ENCODE measurements around the gene PM20D1.

Gene PM20D1

DNA sequence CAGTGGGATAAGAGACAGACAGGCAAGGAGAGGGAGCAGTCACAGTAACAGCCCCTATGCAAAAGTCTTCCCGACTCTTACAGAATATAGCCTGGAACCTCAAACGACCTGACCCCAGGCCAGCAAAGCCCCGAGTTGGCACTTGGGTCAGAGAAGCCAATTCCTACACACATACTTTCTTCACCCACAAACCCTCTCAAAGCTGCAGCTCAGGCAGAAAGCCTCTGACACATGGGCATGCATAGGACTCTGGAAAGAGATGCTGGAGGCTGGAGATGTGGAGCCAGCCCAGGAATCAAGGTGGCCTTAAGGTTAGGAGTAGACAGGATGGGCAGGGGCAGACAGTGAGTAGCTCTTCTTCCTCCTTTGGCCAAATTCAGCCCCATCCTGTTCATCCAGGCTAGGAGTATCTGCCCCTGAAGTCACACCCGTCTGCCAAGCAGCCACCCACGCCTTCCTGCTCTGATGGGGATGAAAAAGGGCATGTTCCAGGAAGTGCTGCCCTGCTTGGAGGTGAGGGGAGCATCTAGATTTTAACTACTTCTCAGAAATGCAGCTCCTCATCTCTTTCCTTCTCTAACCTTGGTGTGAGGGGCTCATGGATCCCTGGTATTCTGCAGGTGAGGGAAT lies 44.7 kb downstream of the PM20D1 start:
- no peak for DNase-seq (ENCODE audit: low spot score)

DNA sequence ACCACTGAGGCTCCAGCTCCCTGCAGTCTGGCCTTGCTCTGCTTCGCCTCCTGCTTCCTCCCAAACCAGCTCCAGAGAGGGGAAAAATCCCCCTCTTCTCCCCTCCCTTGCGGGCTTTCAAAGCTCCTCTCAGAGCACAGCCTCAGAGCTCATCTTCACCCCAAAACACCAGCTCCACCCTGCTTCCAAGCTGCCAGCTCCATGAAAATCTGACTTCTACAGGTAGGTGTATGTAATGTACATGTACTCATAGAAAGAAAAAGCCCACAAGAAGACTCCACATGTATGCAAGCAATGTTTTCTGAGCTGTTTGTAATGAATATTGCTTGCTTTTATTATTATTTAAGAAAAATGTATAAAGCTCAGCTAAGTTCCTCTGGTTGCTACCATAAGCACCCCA lies 45.3 kb downstream of the PM20D1 start:
- no peak for DNase-seq (ENCODE audit: low spot score)

DNA sequence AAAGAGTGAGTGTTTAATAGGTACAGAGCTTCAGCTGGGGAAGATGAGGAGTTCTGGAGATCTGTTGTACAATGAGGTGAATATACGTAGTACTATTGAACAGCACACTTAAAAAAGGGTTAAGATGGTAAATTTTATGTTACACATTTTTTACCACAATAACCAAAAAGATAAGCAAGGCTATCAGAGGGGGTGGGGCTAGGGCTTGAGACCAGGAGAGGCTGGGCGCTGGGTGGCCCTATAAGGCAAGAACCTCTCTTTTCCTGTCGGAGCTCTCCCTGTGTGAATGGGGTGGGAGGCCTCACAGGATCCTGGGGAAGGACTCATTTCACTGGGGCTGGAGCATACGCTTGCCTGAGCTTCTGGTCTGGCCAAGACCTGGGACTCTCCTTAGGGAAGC lies 45.9 kb downstream of the PM20D1 start:
- DNase-seq (ENCODE audit: low spot score) = no peak

DNA sequence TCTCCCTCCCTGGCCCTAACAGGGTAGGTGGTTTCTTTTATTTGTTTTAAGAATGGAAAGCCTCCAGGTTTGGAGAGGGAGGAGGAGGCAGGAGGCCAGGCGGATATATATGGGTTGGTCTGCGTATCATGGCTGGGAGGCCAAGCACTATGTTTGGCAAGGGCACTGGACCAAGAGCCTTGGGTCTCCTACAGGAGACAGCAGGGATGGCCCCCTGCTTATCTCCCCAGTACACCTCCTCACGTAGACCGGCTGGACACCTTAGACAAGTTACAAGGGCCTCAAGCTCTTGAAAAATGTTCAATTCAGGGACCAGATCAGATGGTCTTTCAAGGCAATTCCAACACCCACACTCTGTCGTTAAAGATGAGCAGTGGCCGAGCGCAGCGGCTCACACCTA lies 47.9 kb downstream of the PM20D1 start:
- DNase-seq (ENCODE audit: low spot score) = no peak

DNA sequence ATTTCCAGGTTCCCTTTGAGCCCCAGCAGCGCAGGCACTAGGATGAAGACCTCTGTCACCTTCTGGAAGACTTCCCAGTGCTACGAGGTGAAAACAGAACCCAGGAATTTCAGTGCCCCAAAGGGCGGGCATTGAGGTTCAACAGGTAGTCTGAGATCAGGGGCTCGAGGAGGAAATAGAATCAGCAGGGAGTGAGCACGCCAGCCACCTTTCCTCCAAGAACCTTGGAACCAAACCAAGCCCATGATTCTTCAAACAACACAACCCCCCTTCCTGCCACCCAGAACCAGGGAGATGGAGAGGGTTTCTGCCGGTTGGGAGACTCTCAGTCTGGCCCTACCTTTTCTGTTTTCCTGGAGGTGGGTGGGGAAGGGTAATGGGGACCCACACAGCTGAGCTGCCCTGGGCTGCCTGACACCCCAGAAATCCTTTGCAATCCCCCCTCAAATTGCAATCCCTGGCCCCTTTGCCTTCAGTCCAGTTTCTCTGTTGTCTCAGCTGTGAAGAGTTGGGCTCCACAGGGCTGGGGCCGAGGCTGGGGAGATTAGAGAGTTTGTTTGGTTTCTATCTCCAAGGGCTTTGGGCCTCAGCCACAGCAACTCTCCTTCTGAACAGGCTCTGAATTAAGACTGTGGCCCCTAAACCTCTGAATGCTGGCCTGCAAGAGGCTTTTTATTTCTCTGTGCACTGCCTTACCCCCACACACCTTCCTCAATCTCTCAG lies 48.8 kb downstream of the PM20D1 start:
- DNase-seq (ENCODE audit: low spot score) = no peak

DNA sequence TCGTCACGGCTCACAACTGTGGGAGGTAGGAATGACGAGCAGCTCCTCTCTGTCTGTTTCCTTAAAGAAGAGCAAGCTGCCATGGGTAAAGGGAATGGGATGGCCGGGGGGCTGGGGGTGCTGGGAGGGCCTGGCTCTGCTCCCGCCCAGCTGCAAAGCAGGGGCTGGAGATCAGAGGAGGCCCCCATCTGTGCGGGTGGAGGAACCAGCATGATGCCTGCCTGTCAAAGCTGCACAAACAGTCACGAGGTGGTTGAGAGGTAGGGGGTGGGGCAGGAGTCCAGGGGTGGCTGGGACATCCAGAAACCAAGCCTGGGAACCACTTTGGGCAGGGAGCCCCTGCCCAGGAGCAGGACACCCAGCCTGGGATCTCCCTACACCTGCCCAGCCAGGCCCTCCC lies 49.5 kb downstream of the PM20D1 start:
- DNase-seq (ENCODE audit: low spot score) = no peak

DNA sequence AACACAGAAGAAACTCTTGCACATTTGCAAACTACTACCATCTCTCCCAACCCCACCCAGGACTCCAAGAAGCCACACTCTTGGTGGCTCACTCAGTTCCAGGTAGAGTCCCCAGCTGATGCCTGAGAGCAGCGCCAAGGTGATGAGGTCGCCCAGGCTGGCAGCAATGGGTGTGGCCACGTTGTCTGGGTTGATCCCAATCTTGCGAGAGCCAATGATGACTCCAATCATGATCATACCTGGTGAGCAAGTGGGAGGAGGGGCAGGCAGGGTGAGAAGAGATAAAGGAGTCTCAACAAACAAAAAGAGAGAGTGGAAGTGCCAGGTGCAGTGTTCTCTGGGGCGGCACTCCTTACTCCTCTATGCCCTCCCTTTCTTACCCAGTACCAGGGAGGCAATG lies 51.4 kb downstream of the PM20D1 start:
- DNase-seq (ENCODE audit: low spot score) = no peak

DNA sequence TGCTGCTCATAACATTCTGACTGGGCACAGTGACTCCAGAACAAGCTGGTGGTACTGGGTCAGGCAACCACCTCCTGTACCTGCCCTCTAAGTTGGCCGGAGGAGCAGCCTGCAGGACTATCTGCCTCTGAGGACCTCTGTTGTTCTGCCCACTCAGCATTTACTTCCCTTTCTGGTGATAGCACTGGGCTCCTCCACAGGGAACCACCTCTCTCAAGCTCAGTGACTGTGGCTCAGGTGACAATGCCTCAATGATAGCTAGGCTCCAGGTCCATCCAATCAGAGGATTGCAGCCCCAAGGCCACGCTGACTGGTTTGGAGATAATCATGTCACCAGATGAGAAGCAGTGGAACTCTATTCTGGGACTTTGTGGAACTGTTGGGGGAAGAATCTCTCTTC lies 52.8 kb downstream of the PM20D1 start:
- no peak for DNase-seq (ENCODE audit: low spot score)

DNA sequence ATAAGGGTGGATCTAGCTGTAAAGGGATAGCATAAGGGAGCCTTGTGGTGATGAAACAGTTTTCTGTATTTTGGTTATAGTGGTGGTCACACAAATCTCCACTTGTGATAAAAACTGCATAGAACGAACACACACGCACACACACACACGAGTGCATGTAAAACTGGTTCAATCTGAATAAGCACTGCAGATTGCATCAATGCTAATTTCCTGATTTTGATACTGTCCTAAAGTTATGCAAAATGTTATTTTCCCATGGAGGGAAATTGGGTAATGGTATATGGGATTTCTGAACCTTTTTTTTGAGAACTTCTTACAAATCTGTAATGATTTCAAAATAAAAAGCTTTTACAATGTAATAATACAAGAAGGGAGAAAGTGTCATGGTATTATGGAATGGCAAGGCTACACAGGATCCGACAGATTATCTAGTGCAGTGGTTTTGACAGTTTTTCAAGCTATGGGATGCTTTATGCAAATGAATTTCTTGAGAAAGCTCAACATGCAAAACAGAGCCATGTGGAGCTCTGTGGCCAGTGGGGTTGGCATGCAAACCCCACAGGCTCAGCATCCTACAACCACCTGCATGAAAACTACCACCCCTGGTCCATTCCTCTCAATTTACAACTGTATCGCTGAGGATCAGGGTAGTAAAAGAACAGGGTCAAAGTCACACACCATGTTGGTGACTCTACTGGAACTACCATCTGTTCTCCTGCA lies 55.8 kb downstream of the PM20D1 start:
- no peak for DNase-seq (ENCODE audit: low spot score)

DNA sequence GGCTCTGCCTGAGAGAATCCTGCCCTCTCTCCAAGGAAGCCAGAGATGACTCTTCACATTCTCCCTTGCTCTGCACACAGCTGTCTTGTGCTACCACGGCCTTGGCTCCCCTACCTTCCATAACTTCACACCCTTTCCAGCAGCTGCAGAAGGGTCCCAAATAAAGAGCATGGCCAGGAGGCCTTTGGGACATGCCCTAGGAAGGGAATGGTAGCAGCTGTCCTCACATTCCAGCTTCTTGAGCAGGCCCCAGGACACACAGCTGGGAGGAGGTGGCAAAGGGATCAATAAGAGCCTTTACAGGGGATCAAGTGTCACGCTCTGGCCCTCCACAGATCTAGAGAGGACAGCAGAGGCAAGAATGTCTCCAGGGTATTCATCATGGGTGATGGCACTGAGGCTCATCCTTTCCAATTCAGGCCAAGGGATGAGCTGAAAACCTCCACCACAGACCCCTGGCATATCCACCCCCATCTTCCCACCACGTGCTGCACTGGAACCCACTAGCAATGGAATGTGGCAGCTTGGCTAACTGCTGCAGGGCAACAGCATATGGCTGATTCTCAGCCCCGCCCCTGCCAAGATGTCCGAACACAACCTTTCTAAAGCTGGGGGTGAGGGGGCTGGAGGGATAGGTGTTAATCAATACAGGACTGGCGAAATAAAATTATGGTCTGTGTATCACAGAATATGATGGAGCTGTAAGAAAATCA lies 56.8 kb downstream of the PM20D1 start:
- peak; percentile 49 for DNase-seq (ENCODE audit: low spot score)

DNA sequence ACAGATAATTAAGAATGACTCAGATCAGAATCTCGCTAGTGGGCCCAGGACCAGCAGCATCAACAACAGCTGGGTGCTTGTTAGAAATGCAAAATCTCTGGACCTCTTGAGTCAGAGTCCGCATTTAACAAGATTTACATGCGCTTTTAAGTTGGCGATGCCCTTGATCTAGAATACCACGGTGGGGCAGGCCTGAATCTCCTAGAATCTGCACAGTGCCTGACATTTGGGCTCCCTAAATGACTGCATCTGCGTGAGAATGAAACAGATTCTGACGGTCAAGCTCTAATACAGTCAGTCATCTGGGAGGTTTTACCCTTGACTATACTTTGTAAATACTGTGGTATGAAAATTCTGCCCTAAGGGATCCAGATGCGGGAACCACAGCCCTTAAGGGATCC lies 57.5 kb downstream of the PM20D1 start:
- DNase-seq (ENCODE audit: low spot score) = no peak

DNA sequence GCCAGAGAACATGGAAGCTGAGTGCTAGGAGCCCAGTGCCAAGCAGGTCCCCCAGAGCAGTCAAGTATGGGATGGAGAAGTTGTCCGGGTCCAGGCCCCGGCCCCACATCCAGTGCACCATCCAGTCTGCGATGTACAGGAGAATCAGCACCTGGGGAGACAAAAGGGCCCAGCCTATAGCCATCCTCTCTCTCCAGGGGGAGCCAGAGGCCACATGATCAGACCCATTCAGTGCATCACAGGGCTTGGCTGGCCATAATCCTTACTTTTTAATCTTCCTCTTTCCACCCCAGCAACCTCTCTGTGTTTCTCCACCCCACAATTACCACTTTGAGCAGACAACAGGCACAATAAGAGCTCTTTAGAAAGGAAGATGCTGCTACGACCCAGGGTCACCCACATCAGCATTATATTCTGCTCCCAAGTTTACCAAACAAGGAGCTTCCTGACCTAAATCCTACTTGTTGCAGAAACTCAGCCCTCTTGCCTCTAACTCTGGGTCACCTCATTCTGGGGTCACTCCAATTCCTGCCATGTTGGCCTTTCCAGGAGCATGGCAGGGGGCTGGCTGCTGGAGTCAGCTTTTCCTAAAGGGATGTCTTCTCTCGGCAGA lies 58.3 kb downstream of the PM20D1 start:
- peak; percentile 76 for DNase-seq (ENCODE audit: low spot score)

DNA sequence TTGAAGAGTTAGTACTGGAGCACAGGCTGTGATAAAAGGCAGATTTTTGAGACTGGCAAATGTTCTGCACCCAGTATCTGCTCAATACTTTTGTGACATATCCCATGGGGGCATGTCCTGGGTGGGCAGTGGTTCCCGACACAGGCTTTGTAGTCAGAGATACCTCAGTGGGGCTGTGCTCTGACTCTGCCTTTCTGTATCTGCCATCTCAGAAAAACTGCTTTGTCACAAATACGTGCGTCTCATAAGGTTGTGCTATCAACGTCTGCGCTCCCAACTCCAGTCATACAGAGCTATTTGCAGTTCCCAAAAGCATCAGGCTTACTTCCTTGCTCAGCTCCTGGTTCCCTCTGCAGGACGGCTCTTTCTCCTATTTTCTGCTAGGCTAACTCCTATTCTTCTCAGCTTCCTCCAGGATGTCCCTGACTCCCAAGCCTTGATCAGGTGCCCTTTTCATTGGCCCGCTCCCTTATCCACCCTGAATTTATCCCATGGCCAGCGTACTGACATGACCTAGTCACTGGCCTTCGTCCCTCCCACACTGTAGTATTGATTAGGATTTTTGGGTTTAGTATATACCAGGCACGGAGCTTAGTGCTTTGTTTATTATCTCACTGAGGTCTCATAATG lies 62.5 kb downstream of the PM20D1 start:
- peak; percentile 40 for DNase-seq (ENCODE audit: low spot score)

DNA sequence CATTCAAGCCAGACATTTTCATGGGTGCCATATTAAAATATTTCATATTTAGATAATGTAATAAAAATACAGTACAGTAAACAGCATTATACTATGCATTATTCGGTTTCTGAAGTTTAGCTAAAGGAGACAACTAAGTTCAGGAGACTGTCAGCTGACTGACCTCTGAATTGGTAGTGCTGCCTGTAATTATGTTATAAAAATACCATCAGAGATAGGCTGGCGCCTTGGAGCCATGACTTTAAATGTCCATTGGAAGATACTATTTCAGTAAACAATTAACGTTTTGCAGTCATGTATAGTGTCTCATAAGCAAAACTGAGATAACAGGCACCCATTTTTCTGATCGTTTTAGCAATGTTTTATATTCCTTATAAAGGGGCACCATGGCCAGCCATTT lies 63.3 kb downstream of the PM20D1 start:
- no peak for DNase-seq (ENCODE audit: low spot score)

DNA sequence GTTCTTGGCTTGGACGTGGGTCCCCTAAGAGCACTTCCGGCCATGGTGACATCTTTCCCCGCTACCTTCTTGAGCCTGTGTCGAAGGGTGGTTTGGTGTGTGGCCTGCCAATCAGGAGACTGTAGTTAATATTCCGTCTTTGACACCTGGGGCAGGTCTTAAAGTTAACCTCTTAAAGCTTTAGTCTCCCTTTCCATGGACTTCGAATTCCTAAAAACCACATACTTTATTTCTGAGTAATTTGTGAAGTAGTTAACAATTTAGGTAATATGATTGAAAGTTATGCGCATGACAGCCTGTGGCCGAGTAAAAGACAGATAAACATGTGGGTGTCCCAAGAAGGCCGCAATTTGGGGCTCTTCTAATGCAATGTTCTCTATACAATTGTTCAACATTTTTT lies 64.5 kb downstream of the PM20D1 start:
- no peak for DNase-seq (ENCODE audit: low spot score)

DNA sequence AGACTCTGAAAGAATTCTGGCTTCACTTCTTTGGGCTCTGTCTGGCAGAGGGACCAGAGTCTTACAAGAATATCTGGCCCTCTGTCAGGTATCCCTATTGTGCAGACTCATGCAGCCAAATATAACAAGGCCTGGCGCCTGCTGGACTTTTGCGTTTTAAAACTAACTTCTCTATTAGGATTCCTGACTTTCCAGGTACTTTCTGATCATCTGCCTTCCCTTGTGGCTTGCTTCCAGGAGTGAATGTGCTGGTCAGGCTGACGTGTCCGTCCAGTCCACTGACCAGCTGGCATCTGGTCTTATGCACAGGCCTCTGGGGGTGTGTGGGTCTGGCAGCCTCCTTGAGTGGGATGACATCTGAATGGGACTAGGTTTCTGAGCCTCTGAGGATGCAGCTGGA lies 66.0 kb downstream of the PM20D1 start:
- no peak for DNase-seq (ENCODE audit: low spot score)

DNA sequence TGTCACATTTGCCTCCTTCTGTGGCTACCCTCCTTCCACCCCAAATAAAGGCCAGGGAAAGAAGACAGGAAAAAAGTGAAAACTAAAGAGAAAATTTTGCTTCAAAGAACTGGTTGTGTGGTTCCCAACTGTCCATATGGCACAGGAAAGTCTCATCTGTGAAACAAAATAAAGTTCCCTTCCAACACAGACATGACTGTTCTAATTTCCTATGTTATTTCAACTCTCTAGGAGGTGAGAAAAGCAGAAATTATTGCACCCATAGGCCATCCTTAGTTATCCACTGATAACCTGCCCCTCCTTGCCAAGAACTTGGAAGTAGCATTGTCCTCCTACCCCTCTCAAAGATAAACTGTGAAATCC lies 66.5 kb downstream of the PM20D1 start:
- no peak for DNase-seq (ENCODE audit: low spot score)

DNA sequence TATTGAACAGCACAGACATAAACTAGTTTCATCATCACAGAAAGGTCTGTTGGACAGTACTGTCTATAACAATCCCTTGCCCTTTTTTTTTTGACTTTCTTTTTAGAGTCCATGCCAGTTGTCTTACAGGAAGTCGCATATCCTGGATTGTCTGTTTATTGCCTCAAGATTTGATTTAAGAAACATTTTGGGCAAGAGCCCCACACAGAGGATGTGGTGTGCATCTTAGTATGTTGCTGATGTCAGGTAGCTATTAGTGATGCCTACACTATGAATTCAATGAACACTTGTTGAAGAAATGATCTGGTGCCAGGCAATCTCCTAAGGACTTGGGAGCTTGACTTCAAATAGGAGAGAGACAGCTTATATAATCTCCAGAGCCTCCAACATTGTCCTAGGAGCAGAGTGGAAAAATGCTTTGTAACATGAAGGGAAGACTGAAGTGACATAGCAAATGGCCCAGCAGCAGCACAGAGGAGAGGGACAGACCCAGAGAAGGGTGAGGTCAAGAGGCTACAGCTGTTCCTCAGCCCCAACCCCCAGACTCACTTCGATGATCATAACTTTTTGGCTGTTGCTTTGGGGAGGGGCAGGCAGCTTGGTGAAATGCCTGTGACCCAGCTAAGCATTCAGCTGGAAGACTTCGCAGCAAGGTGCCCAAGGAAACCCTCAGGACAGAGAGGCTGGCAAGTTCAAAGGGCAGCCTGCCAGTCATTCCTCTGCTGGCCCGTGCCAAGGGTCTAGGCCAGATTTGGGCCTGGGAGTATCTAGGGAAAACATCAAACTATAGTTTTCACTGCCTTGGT lies 67.1 kb downstream of the PM20D1 start:
- no peak for DNase-seq (ENCODE audit: low spot score)

DNA sequence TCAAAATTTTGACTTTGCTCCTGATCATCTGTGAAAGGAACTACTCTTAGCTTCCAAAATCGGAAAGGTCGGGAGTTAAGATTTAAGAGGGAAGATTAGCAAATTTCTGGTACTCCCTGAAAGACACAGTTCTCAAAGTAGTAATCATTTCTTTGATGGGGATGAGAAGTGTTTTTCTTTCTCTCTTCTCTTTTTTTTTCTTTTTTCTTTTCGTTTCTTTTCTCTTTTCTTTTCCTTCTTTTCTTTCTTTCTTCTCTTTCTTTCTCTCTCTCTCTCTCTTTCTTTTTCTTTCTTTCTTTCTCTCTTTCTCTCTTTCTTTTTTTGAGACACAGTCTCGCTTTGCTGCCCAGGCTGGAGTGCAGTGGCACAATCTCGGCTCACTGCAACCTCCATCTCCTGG lies 69.6 kb downstream of the PM20D1 start:
- DNase-seq (ENCODE audit: low spot score) = no peak
